ENCODE measurements around the gene PTPRN2. TPM values are rescaled to one million over a fixed set of nuclear protein-coding genes. Genes with fewer than 3 reads are reported as not detected.

Gene PTPRN2
- total and polyA plus RNA-seq, 2 donors (not counting 1 experiment from before 2014, with no cell fraction given): 0.54 to 1.2 TPM

DNA sequence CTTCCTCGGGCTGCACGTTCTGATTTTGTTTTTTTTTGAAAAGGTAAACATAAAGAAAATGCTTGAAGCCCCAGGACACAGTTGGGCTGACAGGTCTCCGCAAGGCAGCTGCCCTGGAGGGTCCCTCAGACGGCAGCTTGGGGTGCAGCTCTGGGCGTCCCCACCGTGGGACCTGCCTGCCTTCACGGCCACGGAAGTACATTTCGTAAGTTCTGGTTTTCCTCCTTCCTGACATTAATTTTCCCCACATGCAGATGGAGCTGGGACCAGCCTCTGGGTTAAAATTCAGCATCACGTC is 759.8 kb downstream of the PTPRN2 start:
- Histone ChIP-seq H3K27ac (ENCODE audit: insufficient read depth, low read length) (no peak overlapping the region), H3K4me2 (ENCODE audit: extremely low read depth, insufficient read depth, low read length) (no peak overlapping the region), H3K4me1 (ENCODE audit: control insufficient read depth, extremely low read depth, insufficient read depth, low read length) (no peaks in the 10 kb centered on the region), H3K27me3 (ENCODE audit: control insufficient read depth, insufficient read depth, low read length) (no peaks in the 10 kb centered on the region), H3K79me2 (ENCODE audit: control insufficient read depth, insufficient read depth, low read length) (no peaks in the 10 kb centered on the region), H3K36me3 (ENCODE audit: control insufficient read depth, insufficient read depth, low read length) (no peaks in the 10 kb centered on the region), H2AFZ (ENCODE audit: low read length) (no peak overlapping the region), H4K20me1 (ENCODE audit: control insufficient read depth, extremely low read depth, insufficient read depth, low read length) (no peaks in the 10 kb centered on the region), H3K9ac (ENCODE audit: insufficient read depth, low read length) (no peak overlapping the region), H3K9me3 (ENCODE audit: control insufficient read depth, insufficient read depth, low read depth, low read length) (no peaks in the 10 kb centered on the region), H3K4me3 (replicated peaks in 1 of 4; ENCODE audit: control extremely low read depth in 1 of 4, insufficient read depth in 1 of 4, low read depth in 3 of 4, low read length in 4 of 4) (no peak overlapping the region)
- no peak for TF ChIP-seq CTCF (conservative IDR thresholded peaks at IDR 0.05 in 1 of 2, IDR thresholded peaks at IDR 0.05 in 1 of 2; ENCODE audit: low read depth in 1 of 2, low read length in 2 of 2)
- TF ChIP-seq EZH2 (IDR thresholded peaks at IDR 0.05; ENCODE audit: low read length, missing control alignments): no peak
- DNase-seq (ENCODE audit: low read depth in 2 of 2): no peak

DNA sequence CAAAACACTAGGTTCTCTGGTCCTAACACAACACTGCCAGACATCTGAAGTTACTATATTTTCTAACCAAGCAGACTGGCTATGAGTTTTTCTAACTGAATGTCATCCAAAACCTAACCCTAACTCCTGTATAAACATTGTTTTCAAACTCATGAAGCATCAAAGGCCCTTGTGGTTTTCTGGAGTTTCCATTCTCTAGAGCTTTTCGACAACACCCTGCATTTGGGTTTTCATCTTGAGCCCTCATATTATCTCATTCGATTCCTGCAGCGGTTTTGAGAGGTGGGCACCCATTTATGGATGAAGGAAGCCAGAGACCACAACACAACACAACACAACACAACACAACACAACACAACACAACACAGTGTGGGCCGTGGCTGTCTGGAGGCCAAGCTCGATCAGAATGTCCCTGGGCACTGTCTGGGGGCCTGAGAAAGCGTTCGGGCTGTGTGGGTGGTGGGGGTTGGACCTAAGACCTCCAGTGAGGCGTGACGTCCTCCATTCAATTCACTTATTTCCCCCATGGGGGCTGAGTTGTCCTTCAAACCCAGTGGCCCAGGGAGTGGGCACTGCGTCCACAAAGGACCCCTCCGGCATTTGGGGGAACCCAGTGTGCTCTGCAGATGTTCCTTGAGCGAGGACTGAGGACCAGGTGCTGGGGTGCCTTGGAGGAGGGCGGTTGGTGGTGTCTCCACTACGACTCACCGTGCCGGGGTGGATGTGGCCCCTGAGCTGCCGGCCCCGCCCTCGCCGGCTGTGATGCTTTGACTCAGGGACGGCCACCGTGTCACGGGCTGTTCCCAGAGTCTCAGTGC is 760.4 kb downstream of the PTPRN2 start:
- no peak for TF ChIP-seq EZH2 (IDR thresholded peaks at IDR 0.05; ENCODE audit: low read length, missing control alignments)
- TF ChIP-seq CTCF (conservative IDR thresholded peaks at IDR 0.05 in 1 of 2, IDR thresholded peaks at IDR 0.05 in 1 of 2; ENCODE audit: low read depth in 1 of 2, low read length in 2 of 2): no peak

DNA sequence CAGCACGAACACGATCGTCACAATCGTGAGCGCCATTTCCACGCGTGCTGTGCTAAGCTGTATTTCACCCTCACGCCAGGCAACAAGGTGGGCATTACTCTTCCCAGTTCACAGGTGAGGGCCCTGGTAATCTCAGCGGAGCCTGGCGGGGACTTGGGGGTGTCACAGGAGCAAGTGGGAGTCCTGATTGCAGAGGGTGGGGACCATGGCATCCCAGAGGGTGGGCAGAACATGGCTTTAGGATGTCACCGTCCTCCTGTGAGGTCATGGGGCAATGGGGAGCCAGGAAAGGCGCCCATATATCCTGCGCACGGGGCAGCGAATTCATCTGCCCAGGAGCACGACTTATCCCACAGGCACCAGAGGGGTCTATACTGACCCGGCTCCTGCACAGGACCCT is 761.1 kb downstream of the PTPRN2 start:
- TF ChIP-seq EZH2 (IDR thresholded peaks at IDR 0.05; ENCODE audit: low read length, missing control alignments): no peak
- no peak for TF ChIP-seq CTCF (conservative IDR thresholded peaks at IDR 0.05 in 1 of 2, IDR thresholded peaks at IDR 0.05 in 1 of 2; ENCODE audit: low read depth in 1 of 2, low read length in 2 of 2)
- Histone ChIP-seq H3K79me2 (ENCODE audit: control insufficient read depth, insufficient read depth, low read length) (no peaks in the 10 kb centered on the region), H3K4me3 (replicated peaks in 1 of 4; ENCODE audit: control extremely low read depth in 1 of 4, insufficient read depth in 1 of 4, low read depth in 3 of 4, low read length in 4 of 4) (no peak overlapping the region), H3K27ac (ENCODE audit: insufficient read depth, low read length) (no peak overlapping the region), H3K4me2 (ENCODE audit: extremely low read depth, insufficient read depth, low read length) (no peak overlapping the region), H3K9me3 (ENCODE audit: control insufficient read depth, insufficient read depth, low read depth, low read length) (no peaks in the 10 kb centered on the region), H3K27me3 (ENCODE audit: control insufficient read depth, insufficient read depth, low read length) (no peaks in the 10 kb centered on the region), H2AFZ (ENCODE audit: low read length) (no peak overlapping the region), H4K20me1 (ENCODE audit: control insufficient read depth, extremely low read depth, insufficient read depth, low read length) (no peaks in the 10 kb centered on the region), H3K9ac (ENCODE audit: insufficient read depth, low read length) (no peak overlapping the region), H3K36me3 (ENCODE audit: control insufficient read depth, insufficient read depth, low read length) (no peaks in the 10 kb centered on the region), H3K4me1 (ENCODE audit: control insufficient read depth, extremely low read depth, insufficient read depth, low read length) (no peaks in the 10 kb centered on the region)
- no peak for DNase-seq (ENCODE audit: low read depth in 2 of 2)

More for the DNA sequence above, 760.4 kb downstream of the PTPRN2 start:
- Histone ChIP-seq H4K20me1 (ENCODE audit: control insufficient read depth, extremely low read depth, insufficient read depth, low read length) (no peaks in the 10 kb centered on the region), H3K27me3 (ENCODE audit: control insufficient read depth, insufficient read depth, low read length) (no peaks in the 10 kb centered on the region), H3K4me1 (ENCODE audit: control insufficient read depth, extremely low read depth, insufficient read depth, low read length) (no peaks in the 10 kb centered on the region), H3K36me3 (ENCODE audit: control insufficient read depth, insufficient read depth, low read length) (no peaks in the 10 kb centered on the region), H3K4me3 (replicated peaks in 1 of 4; ENCODE audit: control extremely low read depth in 1 of 4, insufficient read depth in 1 of 4, low read depth in 3 of 4, low read length in 4 of 4) (no peak overlapping the region), H3K4me2 (ENCODE audit: extremely low read depth, insufficient read depth, low read length) (no peak overlapping the region), H3K9me3 (ENCODE audit: control insufficient read depth, insufficient read depth, low read depth, low read length) (no peaks in the 10 kb centered on the region), H3K79me2 (ENCODE audit: control insufficient read depth, insufficient read depth, low read length) (no peaks in the 10 kb centered on the region), H2AFZ (ENCODE audit: low read length) (no peak overlapping the region), H3K9ac (ENCODE audit: insufficient read depth, low read length) (no peak overlapping the region), H3K27ac (ENCODE audit: insufficient read depth, low read length) (no peak overlapping the region)
- no peak for DNase-seq (ENCODE audit: low read depth in 2 of 2)

Measured in fibroblast of lung (primary cell).